ENCODE measurements around the gene IKZF3.
A peak's percentile ranks its signal among the peaks of the same experiment; 100 is the strongest.

GRCh38 chr17:39800540-39800939 lies 63.6 kb downstream of the IKZF3 start:
- TF ChIP-seq TAF1 (IDR thresholded peaks at IDR 0.05; ENCODE audit: borderline replicate concordance, low read depth, low read length): no peak
- TF ChIP-seq CTCF (IDR thresholded peaks at IDR 0.05 in 2 of 3, conservative IDR thresholded peaks at IDR 0.05 in 1 of 3; ENCODE audit: control insufficient read depth in 2 of 3, extremely low read depth in 1 of 3, insufficient read depth in 1 of 3, low read depth in 3 of 3, low read length in 3 of 3): no peak
- TF ChIP-seq RAD51 (IDR thresholded peaks at IDR 0.05): peak; percentile 58; the same call in 1 of the 2 replicates
- no peak for TF ChIP-seq POLR2A (IDR thresholded peaks at IDR 0.05; ENCODE audit: low read depth, low read length)
- no peak for TF ChIP-seq HDAC2 (IDR thresholded peaks at IDR 0.05)
- TF ChIP-seq RELA (IDR thresholded peaks at IDR 0.05; ENCODE audit: borderline replicate concordance, partially characterized antibody): no peak
- TF ChIP-seq YY1 (IDR thresholded peaks at IDR 0.05; ENCODE audit: low read depth, low read length): peak; percentile 87
